Fibroblast of lung (primary cell): ENCODE data around the gene ADCY3. TPM values are rescaled to one million over a fixed set of nuclear protein-coding genes. Genes with fewer than 3 reads are reported as not detected.

Experiments
- DNase-seq, 2 donors: peaks; one replicate each; pipeline versions ENCODE4 v3.0.0 to v3.0.0-alpha.2; 2010; ENCODE audit warnings: low read depth in 2 of 2
- H2AFZ ChIP-seq: 2 replicates; pipeline ENCODE4 v1.5.1; 2012; ENCODE audit warnings: low read length, control low read depth, inconsistent platforms
- H3K27ac ChIP-seq: 2 replicates; pipeline ENCODE4 v1.5.1; 2011; ENCODE audit warnings: low read length, control low read depth; ENCODE audit not compliant: insufficient read depth
- H3K27me3 ChIP-seq: 2 replicates; pipeline ENCODE4 v1.5.1; 2011; ENCODE audit warnings: mild to moderate bottlenecking, low read length; ENCODE audit not compliant: control insufficient read depth, insufficient read depth
- H3K36me3 ChIP-seq: 2 replicates; pipeline ENCODE4 v1.5.1; 2011; ENCODE audit warnings: low read length; ENCODE audit not compliant: control insufficient read depth, insufficient read depth
- H3K4me1 ChIP-seq: 2 replicates; pipeline ENCODE4 v1.5.1; 2011; ENCODE audit warnings: low read length; ENCODE audit not compliant: control insufficient read depth, insufficient read depth; ENCODE audit errors: extremely low read depth
- H3K4me2 ChIP-seq: 2 replicates; pipeline ENCODE4 v1.5.1; 2011; ENCODE audit warnings: low read length, control low read depth; ENCODE audit not compliant: insufficient read depth; ENCODE audit errors: extremely low read depth
- H3K4me3 ChIP-seq, 4 experiments: fragments of 200-600 bp in 1 of 4; sonication (generic) in 1 of 4; replicated peaks in 1 of 4; 2 replicates each; pipeline ENCODE4 v1.5.1; 2011 to 2016; ENCODE audit warnings: low read length in 4 of 4, low read depth in 3 of 4, mild to moderate bottlenecking in 3 of 4, control low read depth in 2 of 4, inconsistent platforms in 1 of 4, mixed read lengths in 1 of 4; ENCODE audit not compliant: insufficient read depth in 1 of 4; ENCODE audit errors: control extremely low read depth in 1 of 4
- H3K79me2 ChIP-seq: 2 replicates; pipeline ENCODE4 v1.5.1; 2012; ENCODE audit warnings: mild to moderate bottlenecking, low read length, inconsistent platforms; ENCODE audit not compliant: control insufficient read depth, insufficient read depth
- H3K9ac ChIP-seq: 2 replicates; pipeline ENCODE4 v1.5.1; 2011; ENCODE audit warnings: mild to moderate bottlenecking, low read length, control low read depth; ENCODE audit not compliant: insufficient read depth
- H3K9me3 ChIP-seq: 2 replicates; pipeline ENCODE4 v1.5.1; 2012; ENCODE audit warnings: low read depth, low read length; ENCODE audit not compliant: control insufficient read depth, insufficient read depth
- H4K20me1 ChIP-seq: 2 replicates; pipeline ENCODE4 v1.5.1; 2011; ENCODE audit warnings: low read length; ENCODE audit not compliant: control insufficient read depth, insufficient read depth; ENCODE audit errors: extremely low read depth
- CTCF ChIP-seq, 2 donors: IDR thresholded peaks in 1 of 2; conservative IDR thresholded peaks in 1 of 2; 1 replicate in 1 of 2; 2 replicates in 1 of 2; pipeline ENCODE4 v1.5.1; 2011 to 2012; ENCODE audit warnings: low read length in 2 of 2, control low read depth in 1 of 2, inconsistent platforms in 1 of 2, low read depth in 1 of 2, mild to moderate bottlenecking in 1 of 2
- EZH2 ChIP-seq: IDR thresholded peaks from 2 replicates; pipeline ENCODE4 v1.5.1; 2012; ENCODE audit warnings: low read length, control low read depth, mild to moderate bottlenecking; ENCODE audit errors: missing control alignments
- polyA plus RNA-seq, 2 donors: library from polyadenylated mRNA; depleted of rRNA in 1 of 2; stranded (reverse) in 1 of 2; unstranded in 1 of 2; fragments of >200 nt; gene quantifications; 2 replicates each; pipeline ENCODE4 v1.2.1, GENCODE V29; 2011 to 2012; ENCODE audit warnings: missing spikeins in 1 of 2
- total RNA-seq: library from RNA; depleted of rRNA; stranded (reverse); fragments of >200 nt; gene quantifications from 2 replicates; pipeline ENCODE4 v1.2.1, GENCODE V29; 2014

Gene ADCY3
- total and polyA plus RNA-seq, 2 donors (not counting 1 experiment from before 2014, with no cell fraction given), result 33.0 to 90.2 TPM

- no peak for DNase-seq
- Histone ChIP-seq H3K36me3 (peaks cover 2% of the 10 kb centered on the region), H3K9ac (no peak overlapping the region), H3K4me1 (no peaks in the 10 kb centered on the region), H3K79me2 (no peaks in the 10 kb centered on the region), H2AFZ (no peak overlapping the region), H3K4me2 (no peak overlapping the region), H3K27ac (no peak overlapping the region), H4K20me1 (no peaks in the 10 kb centered on the region), H3K4me3 (no peak overlapping the region), H3K9me3 (no peaks in the 10 kb centered on the region), H3K27me3 (no peaks in the 10 kb centered on the region)
- TF ChIP-seq EZH2, result no peak
- TF ChIP-seq CTCF (conservative IDR thresholded peaks at IDR 0.05 in 1 of 2, IDR thresholded peaks at IDR 0.05 in 1 of 2; ENCODE audit: low read depth in 1 of 2, low read length in 2 of 2), result no peak
Measured at GRCh38 chr2:24838541-24838940, 81.5 kb downstream of the ADCY3 start.

- Histone ChIP-seq H3K4me1 (no peaks in the 10 kb centered on the region), H4K20me1 (no peaks in the 10 kb centered on the region), H2AFZ (no peak overlapping the region), H3K36me3 (peaks cover 2% of the 10 kb centered on the region), H3K4me2 (no peak overlapping the region), H3K27ac (no peak overlapping the region), H3K9ac (no peak overlapping the region), H3K9me3 (no peaks in the 10 kb centered on the region), H3K27me3 (no peaks in the 10 kb centered on the region), H3K4me3 (no peak overlapping the region), H3K79me2 (no peaks in the 10 kb centered on the region)
- no peak for TF ChIP-seq EZH2
- no peak for DNase-seq
Measured at GRCh38 chr2:24837996-24838513, 82.0 kb downstream of the ADCY3 start.

GRCh38 chr2:24836706-24837105 is 83.3 kb downstream of the ADCY3 start:
- no peak overlapping the region for H3K9ac ChIP-seq
- no peaks in the 10 kb centered on the region for H3K79me2 ChIP-seq
- no peaks in the 10 kb centered on the region for H3K27me3 ChIP-seq
- H2AFZ ChIP-seq, result no peak overlapping the region
- H3K9me3 ChIP-seq, result no peaks in the 10 kb centered on the region
- H3K36me3 ChIP-seq, result peaks cover 2% of the 10 kb centered on the region
- no peak overlapping the region for H3K4me3 ChIP-seq
- H3K4me2 ChIP-seq, result no peak overlapping the region
- DNase-seq, result no peak
- no peak overlapping the region for H3K27ac ChIP-seq
- no peaks in the 10 kb centered on the region for H3K4me1 ChIP-seq
- no peak for TF ChIP-seq EZH2
- no peak for TF ChIP-seq CTCF (conservative IDR thresholded peaks at IDR 0.05 in 1 of 2, IDR thresholded peaks at IDR 0.05 in 1 of 2; ENCODE audit: low read depth in 1 of 2, low read length in 2 of 2)
- H4K20me1 ChIP-seq, result no peaks in the 10 kb centered on the region
